Umbilical cord (tissue), 2 donors: Measurements from ENCODE around the gene DGKH. TPM values are rescaled to one million over a fixed set of nuclear protein-coding genes. Genes with fewer than 3 reads are reported as not detected.
"Not testable (repeated sequence)": the region's sequence is repeated elsewhere in the genome, so short reads cannot be mapped to it uniquely, and the experiment has no call there.

Experiments
- DNase-seq: peaks from one replicate; pipeline ENCODE4 v3.0.0-alpha.2; 2015; ENCODE audit warnings: low spot score
- total RNA-seq: library from RNA; depleted of rRNA; stranded (reverse); fragments of >200 nt; gene quantifications from one replicate; pipeline ENCODE4 v1.2.3, GENCODE V29; 2014; ENCODE audit warnings: low replicate concordance; ENCODE audit not compliant: insufficient read depth

Gene DGKH
- total RNA-seq, 1 donor from 2014 or later: 17.1 TPM

- not testable (repeated sequence) for DNase-seq
Observed at GRCh38 chr13:42163910-42164309, 115.5 kb downstream of the DGKH start.

- no peak for DNase-seq
Observed at GRCh38 chr13:42164557-42165125, 116.2 kb downstream of the DGKH start.

GRCh38 chr13:42168496-42168895, 120.0 kb downstream of the DGKH start:
- DNase-seq: no peak

- DNase-seq: no peak
Observed at GRCh38 chr13:42170029-42170428, 121.6 kb downstream of the DGKH start.

- DNase-seq: no peak
Observed at GRCh38 chr13:42173789-42174343, 125.4 kb downstream of the DGKH start.

GRCh38 chr13:42174344-42175162, 126.1 kb downstream of the DGKH start:
- DNase-seq: peak; percentile 92

GRCh38 chr13:42176294-42176693, 127.8 kb downstream of the DGKH start:
- DNase-seq: peak; percentile 17

- DNase-seq: no peak
Observed at GRCh38 chr13:42177189-42177588, 128.7 kb downstream of the DGKH start.

GRCh38 chr13:42181381-42181953, 133.0 kb downstream of the DGKH start:
- peak; percentile 70 for DNase-seq

- DNase-seq: no peak
Observed at GRCh38 chr13:42189061-42189460, 140.6 kb downstream of the DGKH start.

GRCh38 chr13:42190529-42190928, 142.1 kb downstream of the DGKH start:
- no peak for DNase-seq

- DNase-seq: no peak
Observed at GRCh38 chr13:42211704-42212464, 163.4 kb downstream of the DGKH start.

- DNase-seq: no peak
Observed at GRCh38 chr13:42214446-42214845, 166.0 kb downstream of the DGKH start.

- DNase-seq: peak; percentile 56
Observed at GRCh38 chr13:42215578-42216421, 167.4 kb downstream of the DGKH start.

- DNase-seq: no peak
Observed at GRCh38 chr13:42216422-42216735, 167.9 kb downstream of the DGKH start.

- no peak for DNase-seq
Observed at GRCh38 chr13:42218576-42218975, 170.1 kb downstream of the DGKH start.

- DNase-seq: no peak
Observed at GRCh38 chr13:42219051-42219450, 170.6 kb downstream of the DGKH start.

GRCh38 chr13:42219876-42220275, 171.4 kb downstream of the DGKH start:
- no peak for DNase-seq

- DNase-seq: no peak
Observed at GRCh38 chr13:42221121-42221765, 172.8 kb downstream of the DGKH start.

GRCh38 chr13:42223681-42224080, 175.2 kb downstream of the DGKH start:
- no peak for DNase-seq

- no peak for DNase-seq
Observed at GRCh38 chr13:42225051-42225450, 176.6 kb downstream of the DGKH start.
